Rectal smooth muscle tissue (tissue), 1 donor: ENCODE results near the gene FMN1.

Experiments
- H3K27ac ChIP-seq: one replicate; pipeline ENCODE4 v1.7.0; 2013; ENCODE audit warnings: low read depth, low read length, inconsistent platforms
- H3K27me3 ChIP-seq: one replicate; pipeline ENCODE4 v1.7.0; 2013; ENCODE audit warnings: low read length; ENCODE audit not compliant: control insufficient read depth, insufficient read depth
- H3K36me3 ChIP-seq: one replicate; pipeline ENCODE4 v1.7.0; 2013; ENCODE audit warnings: low read length; ENCODE audit not compliant: control insufficient read depth, insufficient read depth
- H3K4me1 ChIP-seq: one replicate; pipeline ENCODE4 v1.7.0; 2013; ENCODE audit warnings: low read length; ENCODE audit not compliant: control insufficient read depth, insufficient read depth
- H3K4me3 ChIP-seq: one replicate; pipeline ENCODE4 v1.7.0; 2013; ENCODE audit warnings: low read length
- H3K9ac ChIP-seq: one replicate; pipeline ENCODE4 v1.7.0; 2013; ENCODE audit warnings: low read length

Gene FMN1

DNA sequence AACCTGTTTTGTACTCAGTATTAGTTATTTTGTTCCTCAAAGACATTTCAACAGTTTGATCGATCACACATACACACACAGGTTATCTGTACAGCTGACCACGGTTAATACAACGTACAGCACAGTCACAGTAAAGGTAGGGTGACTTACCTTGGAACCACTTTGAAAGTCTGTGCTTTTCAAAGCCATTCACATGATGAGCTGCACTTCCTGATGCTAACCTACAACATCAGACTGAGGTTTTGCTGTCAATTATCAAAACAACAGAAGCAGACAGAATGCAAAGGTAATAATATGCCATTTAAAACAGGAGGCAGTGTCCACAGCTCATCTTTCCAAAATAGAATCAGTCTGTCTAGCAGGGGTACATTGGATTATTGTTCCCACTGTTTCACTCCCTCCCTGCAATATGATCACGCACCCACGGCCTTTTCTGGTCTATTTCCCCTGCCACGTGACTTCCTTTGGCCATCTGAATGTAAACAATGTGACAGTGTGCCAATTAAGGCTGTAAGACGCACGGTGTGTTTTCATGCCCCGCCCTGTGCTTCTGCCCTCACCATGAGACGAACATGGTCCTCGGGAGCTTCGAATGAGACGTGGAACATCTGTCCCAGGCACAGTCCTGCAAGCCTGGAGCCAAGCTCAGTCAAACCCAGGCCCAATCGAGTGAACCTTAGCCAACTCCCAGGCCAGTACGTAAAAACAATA is 102.4 kb downstream of the FMN1 start:
- Histone ChIP-seq H3K9ac (no peak overlapping the region), H3K27me3 (no peaks in the 10 kb centered on the region), H3K27ac (no peak overlapping the region), H3K36me3 (no peaks in the 10 kb centered on the region), H3K4me3 (no peak overlapping the region), H3K4me1 (peaks cover 4% of the 10 kb centered on the region)

DNA sequence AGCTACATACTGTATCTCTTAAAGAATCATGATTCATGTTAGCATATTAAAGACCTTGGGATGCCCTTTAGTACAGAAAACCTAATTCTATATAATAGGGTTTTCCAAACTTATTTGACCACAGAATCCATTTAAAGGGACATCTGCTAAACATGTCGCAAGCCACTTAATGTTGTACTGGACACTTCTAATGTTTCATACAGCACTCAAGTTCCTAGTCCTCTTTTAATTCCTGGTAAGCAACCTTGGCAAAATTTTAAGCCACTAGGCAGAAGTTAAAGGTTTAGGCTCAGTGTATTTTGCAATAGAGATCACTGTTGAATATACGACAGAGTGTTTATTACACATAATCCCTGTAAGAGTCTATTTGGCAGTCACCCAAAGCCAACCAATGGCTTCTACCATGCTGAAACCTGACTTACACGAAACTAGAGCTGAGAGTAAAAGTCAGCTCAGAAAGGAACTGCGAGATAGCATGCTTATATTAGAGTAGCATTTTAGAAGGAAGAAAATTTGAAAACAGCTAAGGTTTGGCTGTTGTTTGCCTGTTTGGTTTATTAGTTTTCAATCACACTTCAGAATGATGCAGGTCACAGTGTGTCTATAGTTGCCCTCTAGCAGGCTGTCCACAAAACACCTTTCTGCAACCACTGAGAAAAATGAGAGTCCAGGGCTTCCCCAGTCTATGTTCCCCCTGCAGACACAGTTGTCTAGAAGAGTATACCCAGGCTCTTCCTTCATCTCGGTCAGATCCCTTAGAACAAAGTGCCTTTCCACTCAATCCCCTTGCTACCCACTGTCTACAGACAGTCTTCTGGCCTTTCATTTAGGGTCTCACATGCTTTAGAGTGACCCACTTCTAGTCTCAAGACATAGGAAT is 104.4 kb downstream of the FMN1 start:
- H3K4me3 ChIP-seq: no peak overlapping the region
- no peaks in the 10 kb centered on the region for H3K27me3 ChIP-seq
- H3K9ac ChIP-seq: no peak overlapping the region
- H3K27ac ChIP-seq: no peak overlapping the region
- no peaks in the 10 kb centered on the region for H3K36me3 ChIP-seq
- H3K4me1 ChIP-seq: peaks cover 4% of the 10 kb centered on the region

DNA sequence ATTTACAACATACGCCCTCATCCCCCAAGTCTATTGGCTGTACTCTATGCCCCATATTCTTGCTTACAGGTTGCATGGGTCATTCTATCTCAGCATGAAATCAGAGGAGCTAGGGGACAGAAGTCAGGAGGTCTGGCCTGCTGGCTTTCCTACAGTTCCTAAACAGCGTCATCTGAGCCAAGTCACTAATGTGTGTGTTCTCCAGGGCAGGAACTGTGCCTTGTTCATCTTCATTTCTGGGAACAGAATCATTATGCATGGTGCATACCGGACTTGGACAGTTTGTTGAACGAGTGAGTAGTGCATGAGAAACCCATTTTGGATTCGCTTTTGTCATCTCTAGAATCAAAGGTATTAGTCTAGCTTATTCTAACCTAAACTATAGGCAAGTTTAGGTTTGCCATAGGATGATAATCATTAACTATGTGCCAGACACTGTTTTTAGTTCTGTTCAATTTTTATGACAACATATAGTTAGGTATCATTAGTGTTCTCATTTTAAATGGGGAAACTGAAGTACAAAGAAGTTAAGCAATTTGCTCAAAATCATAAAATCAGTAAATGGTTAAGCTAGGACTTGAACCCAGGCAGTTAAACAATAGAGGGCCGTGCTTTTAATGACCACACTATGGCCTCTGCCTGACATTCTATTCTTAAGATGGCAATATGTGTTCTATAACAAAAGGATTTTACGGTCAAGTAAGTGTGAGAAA is 105.2 kb downstream of the FMN1 start:
- Histone ChIP-seq H3K4me3 (no peak overlapping the region), H3K27me3 (no peaks in the 10 kb centered on the region)

DNA sequence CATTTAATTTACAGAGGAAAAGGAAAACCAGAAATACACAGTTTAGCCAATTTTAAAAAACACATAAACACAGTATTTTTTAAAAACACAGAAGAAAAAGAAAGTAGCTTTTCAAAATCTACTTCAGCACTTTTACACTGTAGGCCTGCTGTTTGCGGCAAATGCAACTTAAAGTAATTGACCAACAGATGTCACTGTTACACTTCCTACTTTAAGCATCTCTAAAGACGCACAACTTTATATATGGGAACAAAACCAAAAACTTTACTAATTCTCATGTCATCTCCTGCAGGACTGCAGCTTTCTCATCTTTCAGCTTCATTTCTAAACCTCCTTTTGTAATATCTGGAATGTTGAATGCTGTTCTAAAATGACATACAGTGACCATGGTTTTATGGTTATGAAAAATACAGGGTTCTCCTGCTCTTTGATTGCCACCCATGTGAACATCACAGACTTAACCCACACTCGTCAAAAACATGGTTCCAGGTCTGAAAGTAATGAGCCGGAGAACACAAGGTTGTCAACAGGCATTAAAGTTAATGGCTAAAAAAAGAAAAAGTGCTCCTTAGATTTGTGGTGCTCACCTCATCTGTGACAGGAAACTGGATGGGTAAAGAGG is 107.9 kb downstream of the FMN1 start:
- Histone ChIP-seq H3K36me3 (no peaks in the 10 kb centered on the region), H3K27ac (no peak overlapping the region)

More for the DNA sequence above, 105.2 kb downstream of the FMN1 start:
- Histone ChIP-seq H3K4me1 (peaks cover 4% of the 10 kb centered on the region), H3K9ac (no peak overlapping the region), H3K27ac (no peak overlapping the region), H3K36me3 (no peaks in the 10 kb centered on the region)

DNA sequence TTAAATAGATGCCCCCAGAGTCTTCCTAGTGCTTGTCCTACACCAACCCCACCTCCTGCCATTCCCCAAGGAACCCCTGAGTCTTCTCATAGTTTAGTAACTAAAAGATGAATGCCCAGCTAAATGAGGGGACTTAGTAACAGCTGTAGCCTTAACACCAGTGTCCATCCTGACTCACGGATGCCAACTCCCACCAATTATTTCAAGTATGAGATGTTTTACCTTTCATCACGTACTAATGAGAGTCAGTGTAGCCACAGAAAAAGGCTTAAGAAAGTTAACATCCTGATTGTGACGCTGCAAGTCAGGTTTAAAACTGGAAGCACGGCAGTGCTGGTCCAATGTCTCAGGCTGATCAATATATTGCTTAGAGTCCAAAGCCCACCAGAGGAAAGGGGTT is 109.9 kb downstream of the FMN1 start:
- Histone ChIP-seq H3K27me3 (no peaks in the 10 kb centered on the region), H3K9ac (no peak overlapping the region), H3K36me3 (no peaks in the 10 kb centered on the region), H3K4me1 (no peaks in the 10 kb centered on the region), H3K27ac (no peak overlapping the region), H3K4me3 (no peak overlapping the region)

More for the DNA sequence above, 107.9 kb downstream of the FMN1 start:
- Histone ChIP-seq H3K27me3 (no peaks in the 10 kb centered on the region), H3K4me1 (no peaks in the 10 kb centered on the region), H3K9ac (no peak overlapping the region), H3K4me3 (no peak overlapping the region)

DNA sequence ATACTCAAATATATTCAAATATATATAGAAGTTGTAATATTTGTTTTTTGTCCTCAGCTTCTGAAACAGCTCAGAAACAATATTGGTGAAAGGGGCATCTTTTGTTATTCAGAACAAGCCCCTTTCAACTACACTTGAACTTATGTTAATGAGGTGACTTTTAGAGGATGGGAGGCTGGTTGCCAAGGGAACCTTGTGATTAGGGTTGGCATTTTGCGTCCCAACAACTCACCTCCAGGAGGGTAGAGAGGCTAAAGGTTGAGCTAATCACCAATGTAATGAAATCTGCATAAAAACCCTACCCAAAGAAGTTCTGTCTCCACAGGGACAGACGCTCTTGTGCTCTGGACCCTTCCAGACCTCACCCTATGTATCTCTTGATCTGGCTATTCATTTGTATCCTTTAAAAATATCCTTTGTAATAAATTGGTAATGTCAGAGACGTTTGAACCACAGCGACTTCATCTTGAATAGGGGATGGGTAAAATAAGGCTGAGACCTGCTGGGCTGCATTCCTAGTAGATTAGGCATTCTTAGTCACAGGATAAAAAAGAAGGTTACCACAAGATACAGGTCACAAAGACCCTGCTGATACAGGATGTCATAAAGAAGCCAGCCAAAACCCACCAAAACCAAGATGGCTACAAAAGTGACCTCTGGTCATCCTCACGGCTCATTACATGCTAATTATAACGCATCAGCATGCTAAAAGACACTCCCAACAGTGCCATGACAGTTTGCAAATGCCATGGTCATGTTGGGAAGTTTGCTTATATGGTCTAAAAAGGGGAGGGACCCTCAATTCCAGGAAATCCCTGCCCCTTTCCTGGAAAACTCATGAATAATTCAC is 111.1 kb downstream of the FMN1 start:
- Histone ChIP-seq H3K4me3 (no peak overlapping the region), H3K27me3 (no peaks in the 10 kb centered on the region), H3K4me1 (no peaks in the 10 kb centered on the region), H3K27ac (no peak overlapping the region), H3K9ac (no peak overlapping the region), H3K36me3 (no peaks in the 10 kb centered on the region)

DNA sequence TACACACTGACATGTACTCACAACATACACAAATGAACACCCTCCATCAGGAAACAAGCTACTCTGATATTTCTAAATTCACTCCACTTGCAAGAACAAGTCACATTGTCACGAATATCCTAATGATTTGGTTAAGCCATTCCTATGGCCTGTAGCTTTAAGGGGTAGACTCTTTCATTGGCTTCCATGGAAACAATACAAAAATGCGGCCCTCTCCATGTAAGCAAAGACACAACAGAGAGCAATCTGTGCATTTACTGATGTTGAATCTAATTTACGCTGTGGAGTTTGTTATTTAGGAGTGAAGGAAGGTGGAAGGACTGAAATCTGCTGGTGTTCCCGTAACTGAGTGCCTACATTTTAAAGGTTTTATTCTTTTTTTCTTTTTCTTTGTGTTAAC is 114.5 kb downstream of the FMN1 start:
- Histone ChIP-seq H3K27ac (no peak overlapping the region), H3K27me3 (no peaks in the 10 kb centered on the region), H3K36me3 (no peaks in the 10 kb centered on the region), H3K9ac (no peak overlapping the region), H3K4me1 (no peaks in the 10 kb centered on the region), H3K4me3 (no peak overlapping the region)

DNA sequence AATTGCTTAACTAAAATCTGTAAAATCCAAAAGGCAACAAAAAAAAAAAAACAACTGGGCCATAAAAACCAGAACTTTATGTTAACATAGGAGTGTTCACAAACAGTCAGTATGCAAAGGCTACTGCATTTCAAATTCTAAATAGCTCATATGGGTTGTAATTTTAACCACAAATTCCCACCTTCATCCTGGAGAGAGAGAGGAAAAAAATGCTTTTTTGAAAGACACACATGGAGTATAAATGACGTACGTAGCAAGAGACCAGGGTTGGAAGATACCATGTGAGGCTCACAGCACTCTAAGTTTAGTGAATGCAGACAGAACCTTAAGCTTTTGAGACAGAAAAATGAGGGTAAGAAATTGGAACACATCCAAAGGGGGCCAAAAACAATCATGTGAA is 115.9 kb downstream of the FMN1 start:
- Histone ChIP-seq H3K36me3 (no peaks in the 10 kb centered on the region), H3K27ac (no peak overlapping the region), H3K4me3 (no peak overlapping the region), H3K27me3 (no peaks in the 10 kb centered on the region), H3K4me1 (no peaks in the 10 kb centered on the region), H3K9ac (no peak overlapping the region)

DNA sequence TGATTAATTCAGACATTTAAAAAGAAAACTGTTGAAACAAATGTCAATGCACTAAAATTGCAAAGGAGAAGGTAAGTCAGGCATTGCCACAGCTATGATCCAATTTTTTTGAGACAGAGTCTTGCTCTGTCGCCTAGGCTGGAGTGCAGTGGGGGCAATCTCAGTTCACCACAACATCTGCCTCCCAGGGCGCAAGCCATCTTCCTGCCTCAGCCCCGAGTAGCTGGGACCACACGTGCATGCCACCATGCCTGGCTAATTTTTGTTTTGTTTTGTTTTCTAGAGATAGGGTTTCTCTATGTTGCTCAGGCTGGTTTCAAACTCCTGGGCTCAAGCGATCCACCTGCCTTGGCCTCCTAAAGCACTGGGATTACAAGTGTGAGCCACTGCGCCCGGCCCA is 117.6 kb downstream of the FMN1 start:
- Histone ChIP-seq H3K27me3 (no peaks in the 10 kb centered on the region), H3K9ac (no peak overlapping the region), H3K4me1 (no peaks in the 10 kb centered on the region), H3K4me3 (no peak overlapping the region), H3K27ac (no peak overlapping the region), H3K36me3 (no peaks in the 10 kb centered on the region)

DNA sequence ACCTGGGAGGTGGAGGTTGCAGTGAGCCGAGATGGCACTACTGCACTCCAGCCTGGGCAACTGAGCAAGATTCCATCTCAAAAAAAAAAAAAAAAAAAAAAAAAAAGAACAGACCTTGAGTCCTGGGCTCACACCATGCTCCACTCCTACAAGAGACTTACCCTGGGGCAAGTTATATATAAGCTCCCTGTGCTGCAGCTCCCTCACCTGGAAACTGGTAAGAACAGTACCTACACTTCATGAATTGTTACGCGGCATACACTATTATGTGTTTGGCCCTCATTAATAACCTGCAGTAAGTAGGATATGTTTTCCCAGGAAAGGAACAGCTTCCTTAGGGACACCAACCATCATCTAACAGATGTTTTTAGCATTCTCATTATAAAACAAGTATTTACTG is 119.6 kb downstream of the FMN1 start:
- Histone ChIP-seq H3K36me3 (no peaks in the 10 kb centered on the region), H3K4me1 (no peaks in the 10 kb centered on the region), H3K27ac (no peak overlapping the region), H3K27me3 (no peaks in the 10 kb centered on the region), H3K4me3 (no peak overlapping the region), H3K9ac (no peak overlapping the region)

DNA sequence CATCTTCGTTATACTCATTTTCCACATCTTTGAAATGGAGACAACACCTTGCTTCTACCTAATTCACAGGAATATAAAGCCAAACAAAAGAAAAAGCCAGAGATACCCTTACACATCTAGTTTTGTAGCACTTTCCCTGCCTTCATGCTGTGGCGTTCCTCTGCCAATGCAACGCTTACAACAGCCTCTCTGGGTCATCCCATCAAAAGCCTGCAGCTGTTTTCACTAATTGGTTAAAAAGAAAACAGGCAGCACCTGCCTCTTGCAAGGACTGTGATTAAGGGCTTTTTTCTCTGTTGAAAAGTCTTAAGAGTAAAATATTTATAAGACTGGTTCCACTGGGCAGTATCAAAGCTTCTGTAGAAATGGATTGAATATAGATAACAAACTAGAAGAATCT is 120.3 kb downstream of the FMN1 start:
- Histone ChIP-seq H3K27ac (no peak overlapping the region), H3K4me3 (no peak overlapping the region), H3K27me3 (no peaks in the 10 kb centered on the region), H3K36me3 (no peaks in the 10 kb centered on the region), H3K4me1 (no peaks in the 10 kb centered on the region), H3K9ac (no peak overlapping the region)
